EH (cell line): ENCODE measurements around the gene SPATA46.
"Not testable (repeated sequence)": the region's sequence is repeated elsewhere in the genome, so short reads cannot be mapped to it uniquely, and the experiment has no call there.

ENCODE experiments used
- DNase-seq: peaks from one replicate; pipeline ENCODE4 v3.0.0-alpha.2; 2015; ENCODE audit warnings: low read depth

SPATA46 gene, protein sequence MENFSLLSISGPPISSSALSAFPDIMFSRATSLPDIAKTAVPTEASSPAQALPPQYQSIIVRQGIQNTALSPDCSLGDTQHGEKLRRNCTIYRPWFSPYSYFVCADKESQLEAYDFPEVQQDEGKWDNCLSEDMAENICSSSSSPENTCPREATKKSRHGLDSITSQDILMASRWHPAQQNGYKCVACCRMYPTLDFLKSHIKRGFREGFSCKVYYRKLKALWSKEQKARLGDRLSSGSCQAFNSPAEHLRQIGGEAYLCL

DNA sequence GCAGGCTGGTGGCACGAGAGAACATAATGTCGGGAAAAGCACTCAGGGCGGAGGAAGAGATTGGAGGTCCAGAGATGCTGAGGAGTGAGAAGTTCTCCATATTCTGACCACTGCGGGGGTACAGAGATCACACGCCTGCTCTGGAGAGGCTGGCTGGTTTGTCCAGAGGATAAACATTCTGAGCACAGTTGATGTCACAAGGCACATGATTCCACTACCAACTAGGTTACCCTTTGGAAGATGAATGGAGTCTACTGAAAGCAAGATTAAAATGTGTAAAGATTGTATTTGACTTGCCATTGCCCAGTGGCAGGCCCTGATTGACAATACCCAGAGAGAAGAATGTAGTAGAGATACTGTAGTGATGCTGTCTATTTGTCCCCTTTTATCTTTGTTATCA is at the start of gene SPATA46:
Gene SPATA46 (minus strand): TSS at position 164 of the 400 bp plus-strand sequence. CDS start 64 bp downstream, at position 100.
- DNase-seq = no peak

DNA sequence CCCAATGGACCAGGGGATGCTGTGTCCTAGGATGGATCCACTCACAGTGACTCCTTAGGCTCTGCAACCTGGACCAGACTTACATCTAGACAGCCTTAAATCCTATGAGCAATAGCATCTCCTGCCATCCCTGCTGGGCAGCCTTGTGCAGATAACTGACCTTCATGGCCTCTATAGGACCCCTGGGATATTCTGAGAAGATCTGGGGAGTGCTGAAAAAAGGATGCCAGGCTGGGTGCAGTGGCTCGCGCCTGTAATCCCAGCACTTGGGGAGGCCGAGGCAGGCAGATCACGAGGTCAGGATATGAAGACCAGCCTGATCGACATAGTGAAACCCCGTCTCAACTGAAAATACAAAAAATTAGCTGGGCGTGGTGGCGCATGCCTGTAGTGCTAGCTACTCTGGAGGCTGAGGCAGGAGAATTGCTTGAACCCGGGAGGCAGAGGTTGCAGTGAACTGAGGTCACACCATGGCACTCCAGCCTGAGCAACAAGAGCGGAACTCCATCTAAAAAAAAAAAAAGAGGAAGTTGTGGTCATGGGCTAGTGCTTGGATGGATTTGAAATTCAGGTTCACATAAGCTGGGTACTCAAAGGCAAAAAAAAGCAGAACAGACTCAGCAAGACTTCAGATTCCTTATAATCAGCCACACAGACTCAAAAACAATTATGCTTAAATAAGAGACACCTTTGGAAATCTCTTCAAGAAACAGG is 46.2 kb upstream of the SPATA46 start:
- no peak for DNase-seq

DNA sequence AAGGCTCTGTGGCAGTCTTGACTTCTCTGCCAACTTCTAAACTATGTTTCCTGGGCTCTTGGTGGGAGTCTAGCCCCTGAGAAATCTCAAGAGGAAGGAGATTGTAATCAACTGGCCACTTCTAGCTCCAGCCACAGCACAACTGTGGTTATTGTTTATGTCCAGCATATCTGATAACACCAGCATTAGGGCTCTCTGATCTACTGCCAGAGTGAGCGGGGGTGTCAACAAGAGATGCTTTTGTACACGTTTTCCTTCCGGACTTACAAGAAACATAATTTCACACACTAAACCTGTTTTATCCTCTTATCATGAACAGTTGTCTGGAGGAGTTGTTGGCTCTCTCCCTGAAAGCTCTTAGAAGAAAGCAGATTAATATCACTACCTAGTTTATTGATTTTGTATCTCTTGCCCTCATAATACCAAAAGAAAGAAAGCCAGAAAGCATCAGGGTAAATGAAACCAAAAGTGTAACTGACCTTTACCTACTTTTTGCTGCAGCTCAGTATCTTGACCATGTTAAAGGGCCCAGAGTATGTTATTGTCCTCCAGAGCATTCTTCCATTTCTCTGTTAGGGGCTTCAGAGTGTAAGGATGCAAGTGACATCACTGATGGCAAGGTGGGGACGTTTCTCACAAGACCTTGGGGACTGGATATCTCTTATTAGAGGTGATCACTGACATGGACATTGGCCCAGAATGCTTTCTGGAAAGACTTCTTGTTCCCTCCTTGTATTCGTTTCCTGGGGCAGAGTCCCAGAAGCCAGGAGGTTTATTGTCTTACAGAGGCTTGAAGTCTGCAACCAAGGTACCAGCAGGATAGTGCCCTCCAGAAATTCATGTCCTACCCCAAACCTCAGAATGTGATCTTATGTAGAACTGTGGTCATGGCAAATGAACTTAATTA is 44.9 kb upstream of the SPATA46 start:
- DNase-seq = no peak

DNA sequence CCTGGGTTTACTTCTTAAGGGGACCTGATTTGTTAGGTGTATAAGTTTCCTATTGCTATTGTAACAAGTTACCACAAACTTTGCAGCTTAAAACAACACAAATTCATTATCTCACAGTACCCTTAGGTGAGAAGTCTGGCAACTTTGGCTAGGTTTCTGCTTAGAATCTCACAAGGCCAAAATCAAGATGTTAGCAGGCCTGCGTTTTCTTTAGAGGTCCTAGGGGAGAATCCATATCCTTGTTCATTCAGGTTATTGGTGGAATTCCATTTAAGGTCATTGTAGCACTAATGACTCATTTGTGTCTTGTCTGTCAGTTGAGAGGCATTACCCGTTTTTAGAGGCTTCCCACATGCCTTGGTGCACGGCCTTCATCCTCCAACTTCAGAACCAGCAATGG is 43.5 kb upstream of the SPATA46 start:
- peak; percentile 8 for DNase-seq

DNA sequence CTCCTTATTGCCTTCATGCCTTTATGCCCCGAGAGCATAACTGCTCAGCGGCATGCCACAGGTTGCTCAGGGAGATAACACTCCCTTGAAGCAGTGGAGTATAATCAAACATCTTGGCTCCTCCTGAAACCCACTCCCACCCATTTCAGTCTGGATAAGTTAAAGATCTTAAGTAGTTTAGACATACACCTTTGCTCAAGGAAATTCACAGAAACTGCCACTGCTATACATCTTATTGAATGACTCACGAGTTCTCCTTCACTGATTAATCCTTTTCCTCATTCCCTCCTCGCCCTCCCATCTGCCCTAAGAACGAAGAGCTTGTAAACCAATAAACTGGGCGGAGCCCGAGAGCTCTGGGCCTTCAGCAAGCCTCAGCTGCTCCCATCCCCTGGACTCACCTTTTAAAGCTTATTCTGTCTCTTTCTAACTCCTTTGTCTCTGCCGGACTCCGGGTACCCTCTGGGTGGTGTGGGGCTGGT is 42.8 kb upstream of the SPATA46 start:
- peak; percentile 18 for DNase-seq

DNA sequence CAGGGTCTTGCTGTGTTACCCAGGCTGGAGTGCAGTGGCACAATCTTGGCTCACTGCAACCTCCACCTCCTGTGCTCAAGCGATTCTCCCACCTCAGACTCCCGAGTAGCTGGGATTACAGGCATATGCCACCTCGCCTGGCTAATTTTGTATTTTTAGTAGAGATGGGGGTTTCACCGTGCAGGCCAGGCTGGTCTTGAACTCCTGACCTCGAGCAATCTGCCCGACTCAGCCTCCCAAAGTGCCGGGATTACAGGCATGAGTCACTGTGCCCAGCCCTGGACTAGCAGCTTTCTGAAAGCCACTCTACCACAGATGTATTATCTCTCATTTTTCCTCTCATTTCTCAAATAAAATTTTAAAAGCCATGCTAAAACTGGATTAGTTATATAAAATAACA is 41.9 kb upstream of the SPATA46 start:
- DNase-seq = not testable (repeated sequence)

DNA sequence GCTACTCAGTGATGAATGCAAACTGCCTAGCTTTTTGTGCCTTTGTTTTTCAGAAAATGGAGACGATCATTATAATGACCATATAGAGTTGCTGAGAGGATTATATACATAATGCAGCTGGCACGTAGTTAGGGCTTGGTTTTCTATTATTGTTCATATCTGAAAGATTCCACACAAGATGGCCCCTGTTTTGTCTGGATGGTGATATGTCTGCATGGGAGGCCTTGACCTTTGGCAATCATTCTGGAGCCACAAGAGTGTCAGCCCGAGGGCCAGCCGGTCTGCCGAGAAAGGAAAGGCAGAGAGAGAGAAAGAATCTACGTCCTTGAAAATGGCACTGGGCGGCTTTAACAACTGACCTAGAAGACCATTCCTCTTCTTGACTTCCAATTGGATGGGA is 41.0 kb upstream of the SPATA46 start:
- DNase-seq = no peak

DNA sequence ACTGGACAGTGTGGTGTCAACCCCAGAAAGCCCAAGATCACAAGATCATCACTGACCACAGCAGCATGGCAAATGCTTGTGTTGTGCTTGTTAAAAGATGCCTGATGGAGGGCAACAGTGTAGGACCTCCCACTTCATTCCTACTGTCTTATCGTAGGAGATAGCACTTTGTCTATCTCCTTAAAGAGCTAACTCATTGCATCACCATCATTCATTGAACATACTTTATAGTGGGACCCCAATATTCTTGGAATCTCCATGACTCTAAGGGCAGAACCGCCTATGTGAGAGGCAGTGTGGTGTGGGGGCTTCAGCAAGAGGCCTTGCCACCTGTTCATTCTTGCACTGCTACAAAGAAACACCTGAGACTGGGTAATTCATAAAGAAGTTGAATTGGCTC is 40.3 kb upstream of the SPATA46 start:
- no peak for DNase-seq

DNA sequence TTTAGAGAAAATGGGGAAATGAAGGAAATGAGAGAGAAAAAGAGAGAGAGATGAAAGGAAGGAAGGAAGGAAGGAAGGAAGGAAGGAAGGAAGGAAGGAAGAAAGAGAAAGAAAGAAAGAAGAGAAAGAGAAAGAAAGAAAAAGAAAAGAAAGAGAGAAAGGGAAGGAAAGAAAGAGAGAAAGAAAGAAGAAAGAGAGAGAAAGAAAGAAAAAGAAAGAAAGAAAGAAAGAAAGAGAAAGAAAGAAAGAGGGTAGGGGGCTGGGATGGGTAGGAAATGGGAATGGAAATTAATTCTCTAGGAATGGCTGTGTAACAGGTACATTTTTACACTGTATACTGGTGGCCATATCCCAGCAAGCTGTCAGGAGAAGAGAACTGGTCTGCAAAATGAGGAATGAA is 39.6 kb upstream of the SPATA46 start:
- no peak for DNase-seq

DNA sequence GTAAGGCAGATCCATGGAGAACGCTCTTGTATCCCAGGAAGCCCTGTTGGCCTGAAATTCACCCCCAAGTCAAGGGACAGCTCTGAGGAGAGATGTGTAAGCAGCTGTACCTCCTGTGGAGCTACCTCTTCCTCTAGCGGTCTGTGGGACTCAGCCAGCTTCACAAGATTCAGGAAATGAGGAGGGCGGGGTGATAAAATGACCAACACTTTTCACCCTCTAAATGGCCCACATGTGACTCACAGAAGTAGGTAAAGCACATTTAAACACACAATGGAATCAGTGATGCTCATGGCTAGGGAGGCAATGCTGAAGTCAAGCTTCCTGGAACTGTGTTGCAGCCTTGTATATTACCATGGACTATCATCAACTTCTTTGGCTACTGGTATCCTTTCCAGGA is 35.3 kb upstream of the SPATA46 start, which contains the start of gene SH2D1B:
Gene SH2D1B (minus strand): TSS at position 135 of the 400 bp plus-strand sequence. CDS start 120 bp downstream, at position 15.
- DNase-seq = no peak

DNA sequence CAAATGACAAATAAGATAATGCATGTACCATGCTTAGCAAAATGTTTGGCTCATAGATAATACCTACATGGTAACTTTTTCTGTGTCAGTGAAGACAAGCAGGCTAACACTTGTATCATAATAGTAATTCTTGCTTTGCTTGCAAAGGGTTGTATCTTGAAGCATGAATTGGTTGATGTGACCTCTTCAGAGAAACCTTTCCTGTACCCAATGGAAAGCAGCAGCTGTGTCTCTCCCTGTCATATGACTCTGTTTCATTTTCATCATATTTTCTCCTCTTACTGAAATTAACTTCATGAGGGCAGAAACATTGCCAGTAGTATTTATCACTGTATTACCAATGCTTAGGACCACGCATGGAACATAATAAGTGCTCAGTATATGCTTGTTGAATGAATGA is 30.9 kb upstream of the SPATA46 start:
- no peak for DNase-seq

DNA sequence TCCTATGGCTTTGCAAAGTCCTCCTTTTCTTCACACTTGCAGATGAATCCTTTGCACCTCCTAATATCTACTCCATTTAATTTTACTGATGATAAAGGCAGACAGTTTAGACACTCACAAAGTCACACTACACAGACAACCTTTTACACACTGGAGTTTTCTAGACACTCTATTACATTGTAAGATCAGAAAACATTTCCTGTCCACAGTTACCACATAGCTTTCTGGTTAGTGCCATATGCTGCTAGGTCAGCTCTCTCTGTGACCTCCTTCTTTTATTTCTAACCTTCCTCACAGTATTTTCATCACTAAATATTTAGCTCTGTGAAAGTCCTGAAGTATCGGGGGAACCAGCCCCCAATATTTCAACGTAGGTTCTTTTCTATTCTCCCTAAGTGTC is 30.2 kb upstream of the SPATA46 start:
- peak; percentile 25 for DNase-seq

DNA sequence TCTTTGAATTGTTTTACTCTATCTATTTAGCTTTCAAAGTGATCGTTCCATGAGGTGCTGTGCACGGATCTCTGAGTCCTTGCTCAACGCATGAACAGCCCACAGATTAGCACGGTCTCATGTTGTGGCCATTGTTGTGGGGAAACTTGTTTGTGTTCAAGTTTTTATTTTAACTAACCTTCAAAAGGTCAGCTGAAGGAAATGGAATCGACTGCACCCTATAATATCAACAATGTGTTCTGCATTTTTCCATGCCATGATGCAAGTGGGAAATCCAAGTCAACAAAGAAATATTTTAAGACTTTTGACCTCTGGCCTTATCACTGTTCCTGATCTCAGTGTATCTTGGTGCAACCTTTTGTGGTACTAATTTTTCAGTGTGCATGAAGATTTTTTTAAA is 29.1 kb upstream of the SPATA46 start:
- DNase-seq = peak; percentile 48

DNA sequence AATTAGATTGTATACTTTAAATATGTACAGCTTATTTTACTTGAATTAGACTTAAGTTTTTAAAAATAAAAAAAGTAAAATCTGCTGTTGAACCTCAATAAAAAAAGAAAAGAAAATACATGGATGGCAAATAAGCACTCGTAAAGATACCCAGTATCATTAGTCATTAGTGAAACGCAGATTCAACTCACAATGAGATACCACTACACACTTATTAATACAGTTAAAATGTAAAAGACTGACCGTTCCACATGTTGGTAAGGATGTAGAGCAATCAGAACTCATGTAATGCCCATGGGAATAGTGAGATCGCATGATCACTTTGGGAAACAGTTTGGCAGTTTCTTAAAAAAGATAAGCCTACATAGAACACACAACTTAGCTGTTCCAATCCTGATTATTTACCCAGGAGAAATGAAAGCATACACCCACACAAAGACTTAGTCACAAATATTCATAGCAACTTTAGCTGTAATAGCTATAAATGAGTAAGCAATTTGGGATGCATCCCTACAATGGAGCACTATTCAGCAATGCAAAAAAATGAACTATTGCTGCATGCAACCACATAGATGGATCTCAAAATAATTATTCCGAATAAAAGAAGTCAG is 28.0 kb upstream of the SPATA46 start:
- peak; percentile 73 for DNase-seq

DNA sequence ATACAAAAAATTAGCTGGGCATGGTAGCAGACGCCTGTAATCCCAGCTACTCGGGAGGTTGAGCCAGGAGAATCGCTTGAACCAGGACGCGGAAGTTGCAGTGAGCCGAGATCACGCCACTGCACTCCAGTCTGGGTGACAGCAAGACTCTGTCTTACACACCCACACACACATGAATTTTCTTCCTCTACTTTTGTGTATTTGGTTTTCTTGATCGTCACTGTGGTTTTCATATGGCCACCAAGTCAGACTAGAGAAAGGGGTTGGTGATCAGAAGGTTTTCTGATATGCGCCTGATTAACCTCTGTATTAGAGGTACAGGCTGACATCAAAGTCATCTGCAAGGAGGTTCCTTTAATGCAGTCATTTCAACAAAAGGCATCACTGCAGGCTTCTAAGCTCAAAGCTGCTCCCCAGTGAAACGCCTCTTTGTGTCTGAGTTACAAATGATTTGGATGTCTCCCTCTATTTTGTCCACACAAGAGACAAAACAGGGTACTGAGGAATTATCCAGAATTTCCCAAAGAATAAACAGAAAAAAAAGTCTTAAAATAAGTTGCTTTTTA is 24.2 kb upstream of the SPATA46 start:
- no peak for DNase-seq

DNA sequence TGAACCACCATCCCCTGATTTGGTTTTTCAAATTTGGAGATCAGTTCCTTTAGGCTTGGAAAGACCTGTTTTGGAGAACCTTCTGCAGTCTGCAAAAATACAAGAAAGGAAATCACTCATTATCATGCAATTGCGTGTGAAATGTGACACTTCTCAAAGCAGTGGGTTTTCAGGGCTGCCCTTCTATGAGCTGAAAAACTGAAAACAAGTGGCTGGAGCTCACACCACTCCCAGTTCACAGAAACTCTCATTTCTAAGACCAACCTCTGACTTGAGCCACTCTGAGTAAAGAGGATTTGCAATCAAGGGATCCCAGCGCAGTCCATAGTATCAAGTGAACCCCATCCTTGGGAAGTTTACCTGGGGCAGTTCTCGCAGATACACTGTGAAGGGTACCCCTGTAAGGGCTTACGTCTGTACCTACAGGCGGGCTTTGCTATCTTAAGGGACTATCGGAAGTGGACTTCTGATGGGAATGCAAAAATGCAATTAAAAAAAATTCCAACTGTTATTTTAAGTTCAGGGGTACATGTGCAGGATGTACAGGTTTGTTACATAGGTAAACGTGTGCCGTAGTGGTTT is 22.4 kb upstream of the SPATA46 start:
- no peak for DNase-seq

DNA sequence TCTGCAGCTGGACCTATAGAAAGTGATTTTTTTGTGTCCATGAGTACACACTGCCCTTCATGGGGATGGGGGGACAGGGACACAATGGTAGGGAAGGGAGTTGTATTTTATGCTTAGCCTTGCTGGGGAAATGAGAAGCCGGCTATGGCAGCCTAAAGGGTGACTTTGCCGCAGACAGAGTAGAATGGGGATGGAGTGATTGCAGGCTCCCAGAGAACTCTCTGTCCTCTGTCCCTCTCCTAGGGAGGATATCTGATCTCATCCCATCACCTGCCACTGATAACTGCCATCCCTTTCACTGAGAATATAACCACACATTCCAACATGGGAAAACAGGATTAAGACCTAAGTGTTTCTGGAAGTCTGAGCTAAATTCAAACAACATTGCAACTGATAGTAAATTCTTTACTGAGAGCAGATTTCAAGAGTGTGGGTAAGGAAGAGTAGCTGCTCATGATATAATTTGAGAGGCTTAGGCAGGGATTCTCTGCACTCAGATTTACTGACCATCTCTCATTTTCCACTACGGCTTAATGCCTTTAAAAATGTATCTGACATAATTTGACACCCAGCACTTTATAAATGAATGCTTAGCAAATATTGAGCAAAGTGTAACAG is 21.4 kb upstream of the SPATA46 start:
- no peak for DNase-seq

DNA sequence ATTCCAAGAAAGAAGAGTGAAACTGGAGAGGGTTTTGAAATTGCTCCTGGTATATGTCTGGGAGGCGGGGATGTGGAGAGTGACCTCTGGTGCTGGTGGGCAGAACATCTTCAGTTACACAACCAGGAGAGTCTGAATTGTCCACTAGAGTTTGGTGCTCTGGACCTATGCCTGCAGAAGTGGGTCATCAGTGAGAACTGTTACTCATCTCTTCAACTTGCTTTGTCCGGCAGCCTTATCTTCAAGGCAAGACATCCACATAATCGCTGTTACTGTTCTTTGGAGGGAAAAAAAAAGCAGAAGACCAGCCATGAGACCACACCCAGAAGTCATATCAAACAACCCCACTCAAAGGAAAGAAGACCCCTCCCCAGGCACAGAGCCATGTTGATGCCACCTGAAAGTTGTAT is 20.4 kb upstream of the SPATA46 start:
- no peak for DNase-seq

DNA sequence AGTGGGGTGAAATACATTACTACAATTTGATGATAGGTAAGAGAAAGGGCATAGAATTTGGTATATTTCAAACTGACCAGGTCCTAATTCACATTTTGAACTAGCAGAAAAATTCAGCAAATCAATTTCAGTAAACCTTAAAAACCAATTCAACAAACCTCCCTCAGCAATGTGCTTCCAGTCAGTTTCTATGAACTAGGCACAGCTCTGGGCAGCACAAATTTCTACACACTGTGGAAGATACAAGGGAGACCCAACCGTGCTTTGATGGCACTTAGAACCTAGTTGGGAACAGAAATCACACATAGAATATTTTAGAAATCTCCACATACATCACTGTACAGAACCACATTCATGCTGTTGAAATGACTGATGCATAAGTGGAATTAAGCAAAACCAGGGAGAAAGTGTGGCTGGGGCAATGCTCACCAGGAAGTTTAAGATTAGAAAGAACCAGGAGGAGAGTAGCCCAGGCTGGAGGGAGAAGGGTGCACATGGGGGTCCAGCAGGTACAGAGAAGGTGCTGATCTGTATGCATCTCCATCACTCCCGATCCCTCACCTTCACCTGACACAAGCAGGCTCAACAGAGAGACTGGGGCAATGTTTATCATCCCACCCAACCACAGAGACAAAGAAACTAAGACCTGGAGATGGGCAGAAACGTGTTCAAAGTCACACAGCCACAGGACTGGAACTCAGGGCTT is 19.7 kb upstream of the SPATA46 start:
- no peak for DNase-seq
